HG03439 (cell line): Measurements from ENCODE around the gene POLR2C.
"Not testable (repeated sequence)": the region's sequence is repeated elsewhere in the genome, so short reads cannot be mapped to it uniquely, and the experiment has no call there.

Experiments used
- ATAC-seq: cut with Tn5 transposase; IDR thresholded peaks from one replicate; pipeline ENCODE4 v1.9.1; 2021; ENCODE audit warnings: mild to moderate bottlenecking, moderate library complexity; ENCODE audit not compliant: unreplicated experiment

Gene POLR2C

DNA sequence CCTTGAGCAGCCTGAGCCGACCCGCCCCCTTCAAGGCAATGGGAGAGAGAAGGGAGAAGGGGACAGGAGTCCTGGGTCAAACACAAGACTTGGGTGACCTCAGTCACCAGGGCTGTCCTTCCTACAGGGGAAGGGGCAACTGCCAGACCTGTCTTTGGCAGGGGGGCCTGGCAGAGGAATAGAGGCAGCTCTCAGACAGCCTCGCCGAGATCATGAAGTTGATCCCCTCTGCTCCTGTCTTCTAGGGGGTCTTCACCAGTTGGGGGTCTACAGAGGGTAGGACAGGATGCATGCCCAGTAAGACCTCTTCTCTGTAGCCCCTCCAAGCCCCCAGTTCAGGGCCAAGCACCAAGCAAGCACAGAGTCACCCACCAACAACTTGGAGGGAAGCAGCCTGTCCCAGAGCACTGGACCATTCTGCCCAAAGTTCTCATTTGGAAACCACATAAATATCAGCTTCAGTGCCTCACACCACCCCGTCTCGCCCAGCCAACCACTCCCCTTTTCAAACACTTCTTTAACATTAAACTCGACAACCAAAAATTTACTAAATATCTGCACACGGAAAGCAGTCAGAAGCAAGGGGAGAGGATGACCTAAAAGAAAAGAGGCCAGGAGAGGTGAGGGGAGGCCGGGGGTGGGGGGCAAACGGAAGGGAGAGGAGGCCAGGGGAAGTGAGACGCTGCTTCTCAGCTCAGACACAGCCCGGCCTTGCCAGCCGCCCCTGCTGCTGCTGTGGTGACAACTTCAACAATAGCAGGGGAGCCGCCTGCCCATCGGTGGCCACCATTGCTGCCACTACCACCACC lies 16.1 kb downstream of the POLR2C start:
- ATAC-seq: no peak

DNA sequence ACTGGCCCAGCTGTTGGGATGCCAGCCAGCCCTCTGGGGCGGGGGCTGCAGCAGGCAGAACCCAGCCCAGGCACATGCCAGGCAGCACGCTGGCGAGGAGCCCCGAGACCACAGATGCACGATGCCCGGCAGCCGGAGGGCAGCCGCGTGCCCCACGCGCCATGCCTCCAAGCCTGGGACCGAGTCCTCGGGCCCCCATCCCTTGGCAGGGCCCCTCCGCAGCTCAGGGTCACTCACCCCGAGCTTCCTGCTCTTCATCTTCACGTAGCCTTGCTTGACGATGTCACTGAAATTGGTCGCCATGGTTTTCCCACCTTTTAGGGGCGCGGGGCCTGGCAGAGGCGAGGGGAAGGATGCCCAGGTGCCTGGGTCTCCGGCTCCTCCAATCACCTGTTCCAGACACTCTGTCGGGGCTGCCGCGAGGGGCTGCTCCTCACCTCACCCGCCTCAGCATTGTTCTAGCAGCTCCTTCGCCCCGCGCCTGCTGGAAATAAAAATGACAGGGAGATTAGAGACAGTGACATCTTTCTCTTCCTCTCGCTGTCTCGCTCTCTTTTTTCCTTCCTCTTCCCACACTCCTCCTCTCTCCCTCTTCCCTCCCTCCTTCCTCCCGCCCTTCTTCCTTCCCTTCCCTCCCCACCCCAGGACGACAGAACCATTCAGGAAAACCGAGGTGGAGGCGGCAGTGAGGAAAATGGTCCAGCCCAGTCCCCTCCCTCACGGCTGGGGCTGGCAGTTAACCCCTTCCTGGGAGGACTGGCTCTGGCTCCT lies 16.9 kb downstream of the POLR2C start:
- no peak for ATAC-seq

DNA sequence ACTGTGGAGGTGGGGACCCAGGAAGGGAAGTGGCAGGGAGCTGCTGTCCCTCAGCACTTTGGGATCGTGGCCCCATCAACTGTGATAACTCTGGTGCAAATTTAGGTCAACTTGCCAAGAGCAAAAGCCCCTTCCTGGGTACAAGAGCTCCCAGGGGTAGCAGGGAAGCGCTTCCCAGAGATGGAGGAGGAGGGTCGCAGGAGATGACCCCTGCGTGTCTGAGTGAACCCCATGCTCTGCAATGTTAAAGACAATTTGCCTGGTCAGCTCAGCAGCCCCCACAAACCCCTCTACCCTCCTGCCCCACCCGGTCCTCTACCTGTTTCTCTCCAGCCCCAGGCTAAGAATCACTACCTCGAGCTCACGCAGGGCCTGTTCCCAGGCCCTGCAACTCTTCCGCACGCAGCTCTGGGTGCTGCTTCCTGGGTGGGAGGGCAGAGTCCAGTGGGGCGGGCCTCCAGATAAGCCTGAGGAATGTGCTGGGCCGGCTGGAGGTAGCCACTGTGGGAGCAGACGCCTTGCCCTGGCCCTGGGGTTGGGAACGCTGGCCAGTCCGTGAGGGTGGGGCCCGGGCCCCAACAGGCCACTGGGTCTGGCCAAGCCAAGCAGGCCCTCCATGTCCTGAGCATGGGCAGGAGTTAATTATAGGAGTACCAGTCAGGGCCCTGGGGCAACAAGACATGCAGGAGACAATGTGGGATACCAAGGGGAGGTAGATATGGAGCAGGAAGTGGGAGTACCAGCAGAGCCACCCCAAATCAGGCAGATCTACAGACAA lies 17.7 kb downstream of the POLR2C start:
- no peak for ATAC-seq

DNA sequence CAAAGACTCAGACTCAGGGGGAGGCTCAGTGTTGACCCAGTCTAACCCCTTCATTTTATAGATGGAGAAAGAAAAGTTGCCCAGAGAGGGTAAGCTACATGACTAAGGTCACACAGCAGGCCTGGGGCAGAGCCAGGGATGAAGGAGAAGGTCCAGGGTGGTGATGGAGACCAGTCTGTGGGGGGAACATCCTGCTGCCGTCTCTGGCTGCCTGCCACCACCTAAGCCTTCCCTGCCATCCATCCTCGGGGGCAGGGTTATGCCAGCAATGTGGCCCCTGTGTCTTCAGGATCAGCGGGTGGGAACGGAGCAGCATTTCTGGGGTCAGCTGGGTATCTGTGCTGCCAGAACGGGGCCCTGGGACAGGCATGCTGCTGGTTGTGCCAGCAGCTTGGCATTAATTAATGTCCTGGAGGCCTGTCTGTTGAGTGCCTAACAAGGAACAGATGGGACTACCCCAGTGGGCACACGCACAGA lies 18.3 kb downstream of the POLR2C start:
- no peak for ATAC-seq

DNA sequence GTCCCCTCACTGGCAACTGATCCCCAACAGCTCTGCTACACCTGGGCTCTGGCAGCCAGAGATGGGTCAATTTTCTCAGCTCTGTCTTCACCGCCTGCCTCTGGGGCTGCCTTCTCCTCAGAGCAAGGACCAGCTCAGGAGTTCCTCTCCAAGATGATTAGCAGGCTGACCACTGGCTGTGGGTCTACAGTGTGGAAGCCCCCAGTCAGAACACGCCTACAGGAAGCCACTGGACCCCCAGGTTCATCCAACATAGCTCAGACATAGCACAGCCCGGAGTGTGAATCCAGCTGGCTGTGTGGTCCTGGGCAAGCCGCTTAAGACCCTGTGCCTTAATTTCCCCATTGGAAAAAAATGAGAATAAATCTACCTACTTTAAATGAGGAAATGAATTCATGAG lies 18.9 kb downstream of the POLR2C start:
- ATAC-seq: no peak

DNA sequence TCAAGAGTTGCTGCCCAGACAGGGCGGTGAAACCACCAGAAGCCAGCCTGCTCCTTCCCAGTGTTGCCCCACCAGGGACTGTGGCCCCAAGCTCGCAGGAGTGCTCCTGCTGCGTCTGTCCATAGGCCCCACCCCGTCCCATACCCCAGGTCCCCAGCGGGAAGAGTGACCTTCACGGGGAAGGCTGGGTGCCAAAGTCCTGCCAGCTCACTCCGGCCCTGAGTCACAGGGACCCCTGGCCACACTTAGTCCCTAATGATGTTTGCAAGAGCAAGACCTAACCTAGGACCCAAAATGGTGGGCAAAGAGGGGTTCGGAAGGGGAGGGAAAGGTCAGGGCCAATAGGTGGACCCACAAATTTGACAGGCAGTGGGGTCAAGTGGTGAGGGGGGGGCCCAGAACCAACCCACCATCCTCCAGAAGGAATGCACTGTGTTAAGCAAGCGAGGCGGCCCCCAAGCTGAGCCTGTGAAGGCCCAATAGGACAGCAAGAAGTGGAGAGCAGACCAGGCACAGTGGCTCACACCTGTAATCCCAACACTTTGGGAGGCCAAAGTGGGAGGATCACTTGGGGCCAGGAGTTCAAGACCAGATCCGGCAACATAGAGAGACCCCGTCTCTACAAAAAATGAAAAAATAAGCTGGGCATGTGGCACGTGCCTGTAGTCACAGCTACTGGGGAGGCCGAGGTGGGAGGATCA lies 20.5 kb downstream of the POLR2C start:
- no peak for ATAC-seq

DNA sequence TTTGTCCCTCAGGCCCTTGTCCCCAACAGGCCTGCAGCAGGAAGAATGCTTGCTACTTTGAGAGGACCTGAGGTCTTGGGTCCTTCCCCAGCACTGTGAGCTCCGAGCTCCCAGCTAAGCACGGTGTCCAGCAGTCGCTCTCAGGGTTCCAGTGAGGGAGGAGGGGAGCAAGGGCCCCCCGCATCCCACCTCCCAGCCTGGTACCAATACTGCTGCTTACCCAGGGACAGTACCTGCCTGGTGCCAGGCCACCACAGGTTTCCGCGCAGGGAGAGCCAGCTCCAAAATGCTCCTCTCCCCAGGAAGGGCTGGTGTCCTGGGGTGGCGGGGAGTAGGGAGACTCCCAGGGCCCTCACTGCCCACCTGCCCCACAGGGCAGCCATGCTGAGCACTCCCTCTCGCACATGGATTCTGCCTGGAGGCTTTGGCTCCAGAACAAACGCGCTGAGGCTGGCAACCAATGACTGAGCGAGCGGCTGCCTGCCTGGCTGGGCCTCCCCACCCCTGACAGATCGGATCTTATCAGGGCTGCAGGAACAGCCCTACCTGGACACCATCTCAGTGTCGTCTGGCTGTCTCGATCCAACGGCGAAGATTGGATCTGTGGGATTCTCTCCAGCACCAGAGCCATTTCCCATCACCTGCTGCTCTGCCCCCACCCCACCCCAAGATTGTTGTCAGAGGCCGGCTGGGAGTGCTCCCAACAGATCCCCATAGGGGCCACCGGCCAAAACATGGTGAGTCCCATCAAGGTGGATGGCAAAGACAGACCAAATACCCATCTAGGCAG lies 21.4 kb downstream of the POLR2C start:
- ATAC-seq: no peak

DNA sequence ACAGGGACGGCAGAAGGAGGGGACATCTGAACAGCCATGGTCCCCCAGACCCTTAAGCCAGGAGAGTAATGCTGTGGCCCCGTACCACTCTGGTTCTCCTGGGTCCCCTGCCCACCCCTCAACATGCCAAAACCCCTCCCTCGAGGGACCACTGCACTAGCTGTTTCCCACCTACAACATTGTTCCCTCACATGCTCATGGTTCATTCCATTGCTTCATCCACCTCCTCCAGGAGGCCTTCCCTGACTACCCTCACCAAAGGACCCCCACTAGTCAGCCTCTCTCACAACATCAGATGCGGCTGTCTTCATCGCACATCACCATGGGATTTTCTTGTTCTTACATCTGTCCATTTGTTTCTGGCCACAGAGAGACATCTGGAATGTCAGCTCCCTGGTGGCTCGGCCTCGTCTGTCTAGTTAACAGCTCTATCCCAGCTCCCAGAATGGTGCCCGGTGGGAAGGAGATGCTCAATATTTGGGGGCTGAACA lies 22.1 kb downstream of the POLR2C start:
- ATAC-seq: no peak

DNA sequence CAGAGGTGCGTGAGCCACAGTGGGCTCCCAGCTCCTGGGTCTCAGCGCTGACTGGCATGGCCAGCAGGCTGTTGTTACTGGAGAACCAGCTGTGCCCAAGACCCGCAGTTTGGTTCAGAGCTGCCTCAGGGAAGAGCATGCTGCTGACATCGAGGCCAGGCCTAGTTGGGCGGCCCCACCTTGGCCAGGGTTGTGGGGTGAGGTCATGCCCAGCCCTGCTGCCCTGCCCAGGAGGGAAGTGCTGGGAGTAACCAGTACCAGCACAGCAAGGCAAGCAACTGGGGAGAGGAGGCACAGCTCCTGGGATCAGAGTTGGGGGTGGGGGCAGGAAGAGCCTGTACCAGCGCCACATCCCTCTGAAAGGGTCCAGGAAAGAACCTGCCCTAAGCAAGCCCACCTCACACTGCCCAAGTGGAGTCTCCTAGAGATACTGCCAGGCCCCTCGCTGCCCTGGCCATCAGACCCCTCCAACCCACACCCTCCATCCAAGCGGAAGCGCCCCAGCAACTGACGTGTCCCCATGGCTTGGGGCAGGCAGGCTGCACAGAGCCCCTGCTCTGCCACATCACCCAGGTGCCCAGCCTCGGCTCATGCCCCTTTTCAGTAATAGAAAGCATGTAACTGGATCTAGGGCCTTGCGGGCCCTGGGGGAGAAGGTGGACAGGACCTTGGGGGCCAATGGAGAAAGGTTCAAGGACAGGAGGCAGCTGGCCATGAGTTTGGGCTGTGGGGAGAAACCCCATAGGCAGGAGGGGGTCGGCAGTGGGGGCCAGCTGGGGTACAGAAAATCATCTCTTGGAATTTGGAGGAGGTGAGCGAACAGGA lies 22.8 kb downstream of the POLR2C start:
- ATAC-seq: no peak

DNA sequence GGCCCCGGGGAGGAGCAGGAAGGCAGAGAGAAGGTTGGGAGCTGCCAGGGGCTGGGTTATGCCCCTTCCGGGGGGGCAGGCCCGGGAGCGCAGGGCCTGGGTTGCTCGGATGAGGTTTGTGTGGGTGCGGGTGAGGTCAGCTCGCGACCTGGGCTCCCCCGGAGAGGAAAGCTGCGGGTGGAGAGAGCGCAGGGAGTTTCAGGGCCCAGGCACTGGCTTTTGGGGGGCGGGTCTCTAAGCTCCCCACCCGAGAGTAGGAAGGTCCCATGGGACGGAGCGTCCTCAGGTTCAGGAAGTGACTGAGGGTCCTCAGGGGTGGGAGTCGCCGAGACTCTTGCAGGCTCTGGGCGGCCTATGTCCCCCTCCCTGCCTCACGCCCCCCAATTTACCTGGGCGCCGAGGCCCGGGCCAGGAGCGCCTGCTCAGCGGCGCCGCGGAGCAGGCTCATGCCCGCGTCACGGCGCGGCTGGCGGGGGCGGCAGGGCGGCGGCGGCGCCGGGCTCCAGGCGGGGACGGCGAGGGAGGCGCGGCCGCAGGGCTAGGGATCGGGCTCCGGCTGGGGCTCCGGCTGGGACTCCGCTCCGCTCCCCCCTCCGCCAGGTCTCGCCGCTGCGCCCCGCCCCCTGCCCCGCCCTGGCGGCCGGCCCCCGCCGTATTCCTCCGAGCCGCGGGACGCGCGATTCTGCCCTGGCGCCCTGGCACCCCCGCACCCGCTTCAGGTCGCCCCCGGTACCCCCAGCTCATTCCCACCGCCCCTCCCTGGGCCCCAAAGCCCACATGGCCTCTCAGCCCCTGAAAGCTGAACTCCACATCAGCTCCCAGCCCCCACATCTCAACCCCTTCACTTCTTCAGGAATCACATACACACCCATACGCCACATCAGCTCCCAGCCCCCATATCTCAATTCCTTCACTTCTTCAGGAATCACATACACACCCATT lies 23.7 kb downstream of the POLR2C start, which contains the start of gene DOK4:
Gene DOK4, minus strand, starts transcription at position 578 of the 942 bp plus-strand sequence. CDS start 6,986 bp downstream, outside the sequence.
- ATAC-seq: peak; percentile 67

DNA sequence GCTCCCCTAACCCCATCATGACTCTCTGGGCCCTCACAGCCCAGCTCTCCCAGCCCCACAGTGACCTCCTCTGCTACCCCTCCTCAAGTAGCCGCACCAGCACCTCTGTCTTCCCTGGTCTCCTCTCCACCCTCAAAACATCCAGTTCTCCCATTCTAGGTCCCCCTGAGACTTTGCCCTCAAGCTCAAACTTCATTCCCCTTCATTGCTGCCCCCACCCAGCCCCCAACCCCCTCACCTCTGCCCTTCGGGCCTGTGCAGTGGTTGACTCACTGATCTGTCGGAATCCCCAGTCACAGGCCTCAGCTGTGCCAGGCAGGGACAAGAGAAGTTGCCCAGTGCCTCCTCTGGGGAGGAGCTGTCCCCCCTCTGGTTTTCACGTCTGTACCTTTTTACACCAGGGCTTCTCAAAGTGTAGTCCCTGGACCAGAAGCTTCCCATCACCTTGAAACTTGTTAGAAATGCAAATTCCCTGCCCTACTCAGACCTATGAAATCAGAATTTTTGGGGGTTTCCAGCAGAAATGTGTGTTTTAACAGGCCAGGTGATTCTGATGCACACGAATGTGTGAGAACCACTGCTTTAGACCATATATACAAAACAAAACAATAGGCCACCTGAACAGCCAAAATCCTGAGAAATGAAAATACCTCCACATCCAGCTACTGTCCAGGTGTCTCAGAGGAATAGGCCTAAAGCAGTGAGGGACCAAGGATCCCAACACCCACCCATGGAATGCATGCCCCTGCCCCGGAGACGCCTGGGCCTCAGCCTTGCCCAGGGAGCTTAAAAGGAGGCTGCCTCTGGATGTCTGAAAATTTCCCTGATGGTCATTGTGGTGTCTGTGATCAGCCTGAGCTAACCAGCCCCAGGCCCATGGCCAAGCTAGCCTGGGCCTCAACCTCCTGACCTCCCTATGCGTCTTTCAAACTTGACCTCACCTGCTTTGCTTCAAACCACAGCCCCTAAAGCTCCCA lies 24.7 kb downstream of the POLR2C start:
- no peak for ATAC-seq

DNA sequence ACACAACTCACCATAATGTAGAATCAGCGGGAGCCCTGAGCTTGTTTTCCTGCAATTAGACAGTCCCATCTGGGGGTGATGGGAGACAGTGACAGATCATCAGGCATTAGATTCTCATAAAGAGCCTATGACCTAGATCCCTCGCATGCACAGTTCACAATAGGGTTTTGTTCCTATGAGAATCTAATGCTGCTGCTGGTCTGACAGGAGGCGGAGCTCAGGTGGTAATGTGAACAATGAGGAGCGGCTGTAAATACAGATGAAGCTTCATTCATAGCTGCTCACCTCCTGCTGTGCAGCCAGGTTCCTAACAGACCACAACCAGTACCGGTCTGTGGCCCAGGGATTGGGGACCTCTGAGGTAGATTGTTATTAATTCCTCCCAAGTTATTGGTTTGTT lies 26.8 kb downstream of the POLR2C start:
- no peak for ATAC-seq

DNA sequence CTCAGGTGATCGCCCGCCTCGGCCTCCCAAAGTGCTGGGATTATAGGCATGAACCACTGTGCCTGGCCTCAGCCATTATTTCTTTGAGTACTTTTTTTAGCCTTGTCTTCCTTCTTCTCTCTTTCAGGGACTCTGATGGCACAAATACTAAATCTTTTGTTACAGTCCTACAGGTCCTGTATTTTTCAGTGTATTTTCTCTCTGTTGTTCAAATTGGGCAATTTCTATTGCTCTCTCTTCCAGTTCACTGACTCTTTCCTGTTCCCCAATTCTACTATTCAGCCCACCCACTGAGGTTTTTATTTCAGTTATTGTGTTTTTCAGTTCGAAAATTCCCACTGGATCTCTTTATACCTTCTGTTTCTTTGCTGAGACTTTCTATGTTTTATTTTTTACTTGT lies 31.3 kb downstream of the POLR2C start:
- ATAC-seq: no peak

DNA sequence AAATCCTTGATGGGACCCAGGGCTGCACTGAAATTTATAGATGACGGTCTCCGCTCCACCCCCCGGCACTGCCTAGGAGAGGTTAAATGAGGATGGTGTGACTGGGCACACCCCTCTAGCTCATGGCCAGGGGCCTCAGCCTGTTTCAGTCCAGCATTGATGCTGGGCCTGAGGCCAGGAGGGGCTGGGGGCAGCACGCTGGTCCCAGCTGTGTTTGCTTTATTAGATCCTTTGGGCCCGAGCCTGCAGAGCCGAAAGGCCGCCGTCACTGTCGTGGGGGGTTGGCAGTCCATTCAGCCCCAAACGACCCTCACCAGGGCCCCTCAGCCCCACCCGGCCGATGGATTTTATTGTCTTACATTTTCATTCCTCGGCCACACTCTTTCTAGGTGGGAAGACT lies 34.6 kb downstream of the POLR2C start:
- ATAC-seq: no peak

DNA sequence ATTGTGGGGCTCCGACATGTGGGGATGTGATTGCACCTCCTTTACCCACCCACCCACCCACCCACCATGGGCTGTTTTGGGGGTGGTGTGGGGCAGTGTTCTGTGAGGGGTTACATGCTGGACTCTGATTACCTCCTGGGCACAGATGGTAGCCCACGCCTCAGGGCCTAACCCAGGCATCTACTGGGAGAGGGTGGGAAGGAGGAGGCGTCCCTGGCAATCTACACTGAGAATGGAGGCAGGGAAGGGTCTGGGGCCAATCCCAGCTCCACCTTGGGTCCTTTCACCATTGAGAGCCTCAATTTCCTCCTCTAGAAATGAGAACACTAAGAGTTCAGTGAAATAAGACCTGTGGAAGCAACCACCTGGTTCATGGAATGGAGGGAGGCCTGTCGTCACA lies 35.6 kb downstream of the POLR2C start:
- no peak for ATAC-seq

DNA sequence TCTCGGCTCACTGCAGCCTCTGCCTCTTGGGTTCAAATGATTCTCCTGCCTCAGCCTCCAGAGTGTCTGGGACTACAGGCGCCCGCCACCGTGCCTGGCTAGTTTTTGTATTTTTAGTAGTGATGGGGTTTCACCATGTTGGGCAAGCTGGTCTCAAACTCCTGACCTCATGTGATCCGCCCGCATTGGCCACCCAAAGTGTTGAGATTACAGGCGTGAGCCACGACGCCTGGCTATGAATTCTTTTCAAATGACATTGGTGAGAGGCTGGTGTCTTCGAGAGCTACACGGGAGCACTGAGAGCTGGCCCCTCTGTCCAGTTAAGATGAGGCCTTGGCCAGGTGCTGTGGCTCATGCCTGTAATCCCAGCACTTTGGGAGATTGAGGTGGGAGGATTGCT lies 37.5 kb downstream of the POLR2C start:
- ATAC-seq: not testable (repeated sequence)
